22Rv1 (cell line): Measurements from ENCODE around the gene GIPC3.

Experiments
- ZFX ChIP-seq: fragments of 450-650 bp; IDR thresholded peaks from 2 replicates; pipeline ENCODE4 v1.6.1; 2017; ENCODE audit warnings: antibody characterized with exemption, borderline replicate concordance
- TF ChIP-seq, protein P1 (sequence below): fragments of 450-650 bp; IDR thresholded peaks from 2 replicates; pipeline ENCODE4 v1.5.1; 2017; ENCODE audit warnings: mild to moderate bottlenecking

GRCh38 chr19:3577723-3578344, 7.4 kb upstream of the GIPC3 start:
- TF ChIP-seq, protein P1, sequence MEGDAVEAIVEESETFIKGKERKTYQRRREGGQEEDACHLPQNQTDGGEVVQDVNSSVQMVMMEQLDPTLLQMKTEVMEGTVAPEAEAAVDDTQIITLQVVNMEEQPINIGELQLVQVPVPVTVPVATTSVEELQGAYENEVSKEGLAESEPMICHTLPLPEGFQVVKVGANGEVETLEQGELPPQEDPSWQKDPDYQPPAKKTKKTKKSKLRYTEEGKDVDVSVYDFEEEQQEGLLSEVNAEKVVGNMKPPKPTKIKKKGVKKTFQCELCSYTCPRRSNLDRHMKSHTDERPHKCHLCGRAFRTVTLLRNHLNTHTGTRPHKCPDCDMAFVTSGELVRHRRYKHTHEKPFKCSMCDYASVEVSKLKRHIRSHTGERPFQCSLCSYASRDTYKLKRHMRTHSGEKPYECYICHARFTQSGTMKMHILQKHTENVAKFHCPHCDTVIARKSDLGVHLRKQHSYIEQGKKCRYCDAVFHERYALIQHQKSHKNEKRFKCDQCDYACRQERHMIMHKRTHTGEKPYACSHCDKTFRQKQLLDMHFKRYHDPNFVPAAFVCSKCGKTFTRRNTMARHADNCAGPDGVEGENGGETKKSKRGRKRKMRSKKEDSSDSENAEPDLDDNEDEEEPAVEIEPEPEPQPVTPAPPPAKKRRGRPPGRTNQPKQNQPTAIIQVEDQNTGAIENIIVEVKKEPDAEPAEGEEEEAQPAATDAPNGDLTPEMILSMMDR, result no peak
- TF ChIP-seq ZFX, result no peak
